HG03025 (cell line): ENCODE data around the gene FCER2.
"Not testable (repeated sequence)": the region's sequence is repeated elsewhere in the genome, so short reads cannot be mapped to it uniquely, and the experiment has no call there.

Experiments
- ATAC-seq: cut with Tn5 transposase; IDR thresholded peaks from one replicate; pipeline ENCODE4 v1.9.1; 2021; ENCODE audit warnings: mild to moderate bottlenecking, moderate library complexity; ENCODE audit not compliant: unreplicated experiment, low FRiP score

Gene FCER2, protein sequence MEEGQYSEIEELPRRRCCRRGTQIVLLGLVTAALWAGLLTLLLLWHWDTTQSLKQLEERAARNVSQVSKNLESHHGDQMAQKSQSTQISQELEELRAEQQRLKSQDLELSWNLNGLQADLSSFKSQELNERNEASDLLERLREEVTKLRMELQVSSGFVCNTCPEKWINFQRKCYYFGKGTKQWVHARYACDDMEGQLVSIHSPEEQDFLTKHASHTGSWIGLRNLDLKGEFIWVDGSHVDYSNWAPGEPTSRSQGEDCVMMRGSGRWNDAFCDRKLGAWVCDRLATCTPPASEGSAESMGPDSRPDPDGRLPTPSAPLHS

DNA sequence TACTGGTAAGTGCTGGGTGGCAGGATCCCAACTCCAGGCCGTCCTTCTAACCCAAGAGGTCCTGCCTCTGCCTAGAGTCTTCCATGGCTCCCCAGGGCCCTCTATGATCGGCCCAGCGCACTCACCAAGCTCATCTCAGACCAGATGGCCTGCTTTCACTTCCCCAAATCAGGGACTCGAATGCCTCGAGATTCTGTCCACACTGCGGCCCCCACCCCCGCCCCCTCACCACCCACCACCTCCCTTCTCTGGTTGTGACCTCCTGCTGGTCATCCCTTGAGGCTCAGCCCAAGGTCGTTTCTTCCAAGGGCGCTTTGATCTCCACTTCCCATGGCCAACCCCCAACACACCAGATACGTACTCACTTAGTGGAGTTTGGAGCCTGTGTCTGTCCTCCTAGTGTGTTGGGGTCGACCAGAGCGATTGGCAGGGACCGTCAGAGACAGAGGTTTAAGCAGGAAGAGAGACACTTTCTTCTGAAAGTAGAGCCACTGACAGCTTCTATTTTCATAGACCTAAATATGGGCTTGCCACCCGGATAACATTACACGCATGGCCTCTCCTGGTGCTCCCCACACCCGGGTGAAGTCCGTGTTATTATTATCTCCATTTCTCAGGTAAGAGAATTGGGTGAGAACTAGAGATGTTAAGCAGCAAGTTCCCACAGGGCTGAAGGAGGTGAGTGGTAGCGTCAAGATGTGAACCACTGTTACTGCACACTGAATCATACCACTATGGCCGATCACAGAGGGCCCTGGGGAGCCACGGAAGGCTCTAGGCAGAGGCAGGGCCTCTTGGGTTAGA lies at the start of gene FCER2:
Gene FCER2 (minus strand): TSS at position 478 of the 804 bp plus-strand sequence. CDS start 2,371 bp downstream, outside the sequence.
- ATAC-seq = peak; percentile 50

DNA sequence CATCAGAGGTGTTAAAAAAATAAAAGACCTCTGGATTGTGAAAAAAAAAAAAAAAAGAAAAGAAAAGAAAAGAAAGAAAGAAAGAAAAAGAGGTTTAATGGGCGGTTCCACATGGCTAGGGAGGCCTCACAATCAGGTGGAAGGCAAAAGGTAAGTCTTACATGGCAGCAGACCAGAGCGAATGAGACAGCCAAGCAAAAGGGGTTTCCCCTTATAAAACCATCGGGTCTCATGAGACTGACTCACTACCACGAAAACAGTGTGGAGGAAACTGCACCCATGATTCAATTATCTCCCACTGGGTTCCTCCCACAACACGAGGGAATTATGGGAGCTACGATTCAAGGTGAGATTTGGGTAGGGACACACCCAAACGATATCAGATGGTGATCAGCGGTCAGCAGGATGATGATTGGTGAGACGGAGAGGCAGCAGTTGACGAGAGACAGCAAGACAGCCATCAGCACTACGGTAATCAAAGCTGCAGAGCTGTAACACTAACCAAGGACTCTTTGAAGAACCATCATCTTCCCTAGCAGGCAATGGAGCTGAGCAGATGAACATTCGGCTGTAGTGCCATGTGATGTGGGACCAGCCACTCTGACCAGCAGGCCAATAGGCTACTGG lies 49.3 kb upstream of the FCER2 start:
- no peak for ATAC-seq

DNA sequence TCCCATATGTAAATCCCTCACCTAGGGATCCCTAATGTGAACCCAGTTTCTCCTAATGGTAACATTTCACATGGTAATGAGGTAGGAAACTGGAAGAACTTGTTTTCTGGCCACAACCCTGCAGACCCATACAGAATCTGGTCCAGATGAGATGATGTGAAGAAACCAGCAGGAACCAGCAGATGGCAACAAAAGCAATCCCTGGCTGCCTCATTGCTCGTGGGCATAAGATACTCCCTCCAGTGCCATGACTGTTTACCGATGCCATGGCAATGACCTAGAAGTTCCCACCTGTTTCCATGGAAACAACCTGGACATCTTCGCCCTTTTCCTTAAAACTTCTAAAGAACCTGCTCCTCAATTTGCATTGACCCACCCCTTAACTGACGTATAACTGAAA lies 46.8 kb upstream of the FCER2 start:
- no peak for ATAC-seq

DNA sequence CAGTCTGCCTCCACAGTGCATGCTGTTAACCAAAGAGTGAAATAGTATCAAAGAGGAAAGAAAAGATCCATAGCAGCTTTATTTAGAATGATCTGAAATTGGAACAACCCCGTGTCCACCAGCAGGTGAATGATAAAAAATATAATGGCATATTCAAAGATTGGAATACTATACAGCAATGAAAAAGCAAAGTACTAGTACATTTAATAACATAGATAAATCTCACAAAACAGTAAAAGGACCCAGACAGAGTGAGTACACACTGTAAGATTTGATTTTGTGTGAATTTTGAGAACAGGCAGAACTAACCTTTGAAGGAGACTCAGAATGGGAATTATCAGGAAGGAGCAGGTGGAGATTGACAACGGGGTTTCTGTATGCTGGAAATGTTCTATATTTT lies 46.2 kb upstream of the FCER2 start:
- no peak for ATAC-seq

DNA sequence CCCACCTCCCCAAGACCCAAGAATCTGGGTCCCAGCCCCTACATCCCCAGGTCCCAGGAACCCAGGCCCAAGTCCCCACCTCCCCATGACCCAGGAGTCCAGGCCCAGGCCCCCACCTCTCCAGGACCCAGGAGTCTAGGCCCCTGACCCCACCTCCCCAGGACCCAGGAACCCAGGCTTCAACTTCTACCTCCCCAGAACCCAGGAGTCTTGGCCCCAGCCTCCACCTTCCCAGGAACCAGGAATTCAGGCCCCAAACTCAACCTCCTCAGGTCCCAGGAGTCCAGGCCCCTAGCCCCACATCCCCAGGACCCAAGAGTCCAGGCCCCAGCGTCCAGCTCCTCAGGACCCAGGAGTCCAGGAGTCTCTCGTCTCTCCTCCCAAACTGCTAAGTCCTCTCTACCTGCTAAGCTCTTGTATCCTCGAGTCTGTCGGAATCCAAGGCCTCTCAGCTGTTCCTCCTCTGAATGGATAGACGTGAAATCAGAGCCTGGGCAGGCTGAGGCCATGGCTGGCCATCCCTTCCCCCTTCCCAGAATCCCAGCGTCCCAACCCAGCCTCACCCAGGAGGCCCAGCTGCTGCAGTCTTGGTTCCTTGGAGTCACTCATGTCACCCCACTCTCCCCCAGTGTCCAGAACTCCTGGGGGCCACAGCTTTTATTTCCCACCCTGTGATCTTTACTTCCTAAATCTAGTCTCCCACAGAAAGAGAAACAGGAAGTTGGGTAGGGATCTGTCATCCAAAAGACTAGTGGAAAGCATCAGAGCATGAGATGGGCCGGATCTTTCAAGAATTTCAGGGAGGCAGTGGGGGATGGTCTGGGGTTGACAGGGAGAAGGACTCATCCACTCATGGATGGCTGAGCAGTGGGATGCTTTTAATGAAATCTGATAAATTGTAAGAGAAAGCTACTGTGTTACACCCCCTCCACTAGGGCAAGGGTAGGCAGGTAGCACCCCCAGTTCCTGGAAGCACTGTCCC lies 45.3 kb upstream of the FCER2 start, which contains the start of gene CD209:
Gene CD209 (minus strand): TSS at position 632 of the 982 bp plus-strand sequence. CDS start 23 bp downstream, at position 609.
- ATAC-seq = no peak

DNA sequence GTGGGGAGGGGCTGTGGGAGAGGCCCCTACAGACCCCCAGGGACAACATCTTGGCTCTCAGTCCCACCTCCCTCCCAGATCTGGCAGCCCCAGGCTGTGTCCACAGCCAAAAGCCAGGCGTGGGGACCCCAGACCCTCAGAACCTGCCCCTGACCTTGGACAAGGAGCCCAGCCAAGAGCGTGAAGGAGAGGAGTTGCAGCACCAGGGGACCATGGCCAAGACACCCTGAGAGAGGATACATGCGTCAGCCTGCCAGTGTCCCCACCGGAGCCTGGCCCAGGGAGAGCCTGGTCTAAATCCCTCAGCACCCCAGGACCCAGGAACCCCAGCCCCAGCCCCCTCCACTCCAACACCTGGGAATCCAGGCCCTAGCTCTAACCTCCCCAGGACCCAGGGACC lies 44.4 kb upstream of the FCER2 start:
- not testable (repeated sequence) for ATAC-seq

DNA sequence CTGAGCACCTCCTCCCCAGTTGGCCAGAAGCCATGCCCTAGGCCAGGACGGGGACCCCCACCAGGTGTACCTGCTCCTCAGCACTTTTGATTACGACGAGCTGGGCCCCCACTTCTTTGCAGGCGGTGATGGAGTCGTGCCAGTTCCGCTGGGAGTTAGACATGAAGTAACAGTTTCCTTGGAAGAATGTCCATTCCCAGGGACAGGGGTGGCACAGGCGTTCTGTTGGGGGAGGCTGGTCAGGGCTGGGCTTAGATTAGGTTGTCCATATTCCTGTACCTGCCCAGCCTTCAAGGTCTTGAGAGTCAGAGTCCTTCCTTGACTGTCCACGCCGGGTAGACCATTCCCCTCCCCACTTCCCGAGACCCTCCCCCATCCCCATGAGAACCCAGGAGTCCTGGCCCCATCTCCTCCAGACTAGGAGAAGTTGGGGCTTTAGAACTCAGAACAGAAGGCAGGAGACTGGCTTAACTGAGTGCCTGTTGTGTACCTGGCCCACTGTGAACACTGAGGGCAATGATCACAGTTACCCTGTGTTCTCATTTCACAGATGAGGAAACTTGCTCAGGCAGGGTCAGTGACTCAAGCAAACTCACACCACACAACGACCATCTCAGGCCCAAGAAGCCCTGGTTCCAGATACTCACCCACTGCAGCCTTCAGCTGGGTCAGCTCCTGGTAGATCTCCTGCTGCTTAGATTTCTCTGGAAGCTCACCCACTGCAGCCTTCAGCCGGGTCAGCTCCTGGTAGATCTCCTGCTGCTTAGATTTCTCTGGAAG lies 43.1 kb upstream of the FCER2 start:
- ATAC-seq = no peak

DNA sequence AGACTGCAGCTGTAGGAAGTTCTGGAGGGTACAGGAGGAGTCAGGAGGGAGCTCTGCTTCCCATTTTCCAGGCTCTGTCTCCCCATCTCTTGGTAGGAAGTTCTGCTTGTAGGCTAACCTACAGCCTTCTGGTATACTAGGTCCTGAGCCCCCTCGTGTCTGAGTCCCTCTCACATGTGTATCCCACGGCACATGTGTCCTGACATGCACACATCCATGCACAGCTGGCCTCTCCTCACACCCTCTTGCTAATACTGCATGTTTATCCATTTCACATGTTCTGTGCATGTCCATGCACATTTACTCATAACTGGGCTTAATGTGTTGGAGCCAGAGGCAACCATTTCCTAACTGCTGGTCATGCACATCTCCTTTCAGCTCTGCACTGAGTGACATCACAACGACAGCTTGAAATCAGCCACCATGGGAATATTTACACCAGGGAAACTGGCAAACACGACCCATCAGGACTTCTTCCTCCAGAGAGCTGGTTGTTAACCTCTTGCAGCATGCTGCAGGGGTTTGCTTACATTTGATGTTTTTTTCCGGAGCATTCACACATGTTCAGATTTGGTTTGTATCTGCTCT lies 42.4 kb upstream of the FCER2 start:
- no peak for ATAC-seq

DNA sequence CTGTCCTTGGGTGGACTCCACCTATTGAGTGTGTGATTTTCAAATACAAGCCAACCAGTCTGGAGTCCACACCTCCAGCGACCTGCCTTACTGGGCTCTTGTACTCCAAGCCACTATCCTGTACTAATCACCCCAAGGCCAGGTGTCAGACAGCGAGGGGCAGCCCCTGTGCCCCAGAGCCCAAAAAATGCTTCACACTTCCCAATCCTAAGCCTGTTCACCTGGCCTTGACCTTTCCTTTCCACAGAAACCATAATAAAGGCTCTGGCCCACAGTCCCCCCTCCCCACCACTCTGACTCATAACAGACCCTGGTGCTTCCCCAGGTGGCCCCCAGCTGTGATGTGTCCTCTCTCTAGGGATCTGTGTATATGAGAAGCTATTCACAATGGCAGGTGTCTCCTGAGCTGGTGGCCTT lies 41.5 kb upstream of the FCER2 start:
- ATAC-seq = no peak

DNA sequence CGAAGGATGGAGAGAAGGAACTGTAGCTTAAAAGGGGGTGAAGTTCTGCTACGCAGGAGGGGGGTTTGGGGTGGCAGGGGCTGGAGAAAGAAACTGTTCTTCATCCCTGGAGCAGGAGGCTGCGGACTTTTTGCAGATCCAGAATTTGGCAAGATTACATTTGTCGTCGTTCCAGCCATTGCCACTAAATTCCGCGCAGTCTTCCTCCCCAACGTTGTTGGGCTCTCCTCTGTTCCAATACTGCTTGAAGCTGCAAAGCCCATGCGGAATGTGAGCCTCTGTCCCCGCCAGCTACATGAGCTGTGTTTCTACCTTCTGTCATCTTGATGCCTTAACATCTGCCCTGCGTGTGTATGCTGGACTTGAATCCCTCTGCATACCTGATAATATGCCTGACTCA lies 41.1 kb upstream of the FCER2 start:
- ATAC-seq = no peak

DNA sequence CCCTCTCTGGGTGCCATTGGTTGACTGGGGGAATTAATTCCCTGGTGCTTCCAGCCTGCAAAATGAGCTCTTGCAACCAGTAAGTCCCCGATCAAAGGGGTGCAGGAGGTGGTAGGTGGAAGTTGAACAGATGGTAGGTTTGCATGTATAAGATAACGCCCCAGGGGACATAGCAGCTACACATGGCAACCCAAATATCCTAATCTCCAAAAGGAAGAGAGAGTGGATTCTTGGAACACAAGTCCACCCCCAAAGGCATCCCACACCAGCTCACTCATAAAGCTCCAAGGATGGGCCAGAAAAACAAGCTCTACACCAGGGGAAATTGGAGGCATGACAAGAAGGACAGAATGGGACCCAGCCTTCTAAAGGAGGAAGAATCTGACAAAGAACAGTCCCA lies 40.6 kb upstream of the FCER2 start:
- no peak for ATAC-seq

DNA sequence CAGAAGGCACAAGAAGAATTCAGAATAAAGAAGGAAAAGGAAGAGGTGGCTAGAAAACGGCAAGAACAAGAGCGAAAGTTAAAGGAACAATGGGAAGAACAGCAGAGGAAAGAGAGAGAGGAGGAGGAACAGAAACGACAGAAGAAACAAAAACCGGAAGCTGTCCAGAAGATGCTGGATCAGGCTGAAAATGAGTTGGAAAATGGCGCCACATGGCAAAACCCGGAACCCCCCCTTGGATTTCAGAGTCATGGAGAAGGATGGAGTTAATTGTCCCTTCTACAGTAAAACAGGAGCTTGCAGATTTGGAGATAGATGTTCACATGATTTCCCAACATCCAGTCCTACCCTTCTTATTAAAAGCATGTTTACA lies 38.7 kb upstream of the FCER2 start:
- no peak for ATAC-seq

DNA sequence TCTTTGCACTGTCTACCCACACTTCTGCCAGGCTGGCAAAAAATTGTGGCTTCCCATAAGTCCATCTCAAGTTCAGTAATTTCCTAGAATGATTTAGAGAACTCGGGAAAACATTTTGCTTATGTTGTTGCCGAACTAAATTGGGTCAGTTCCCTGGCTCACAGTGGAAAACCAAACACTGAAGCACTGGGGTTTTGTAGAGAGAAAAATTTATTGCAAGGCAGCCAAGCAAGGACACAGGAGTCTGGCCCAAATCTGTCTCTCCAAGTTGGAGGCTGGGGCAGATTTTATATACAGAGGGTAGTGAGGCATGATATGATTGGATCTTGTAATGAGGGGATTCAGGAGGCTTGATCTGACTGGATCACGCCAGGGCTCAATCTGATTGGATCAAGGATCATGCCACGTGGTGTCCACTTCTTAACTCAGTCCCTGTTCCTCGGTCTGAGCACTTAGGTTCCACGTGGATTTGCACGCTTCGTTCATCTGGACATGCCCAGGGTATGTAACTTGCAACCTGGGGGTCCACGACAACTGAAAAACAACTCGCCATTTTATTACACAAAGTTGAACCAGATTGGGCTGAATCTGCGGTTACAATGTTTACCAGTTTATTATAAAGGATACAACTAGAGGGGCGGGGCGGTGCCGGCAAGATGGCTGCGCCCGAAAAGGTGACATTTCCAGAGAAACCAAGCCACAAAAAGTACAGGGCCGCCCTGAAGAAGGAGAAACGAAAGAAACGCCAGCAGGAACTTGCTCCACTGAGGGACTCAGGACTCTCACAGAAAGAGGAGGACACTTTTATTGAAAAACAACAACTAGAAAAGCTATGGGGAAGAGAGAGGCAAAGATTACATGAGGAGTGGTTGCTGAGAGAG lies 38.1 kb upstream of the FCER2 start:
- ATAC-seq = no peak

DNA sequence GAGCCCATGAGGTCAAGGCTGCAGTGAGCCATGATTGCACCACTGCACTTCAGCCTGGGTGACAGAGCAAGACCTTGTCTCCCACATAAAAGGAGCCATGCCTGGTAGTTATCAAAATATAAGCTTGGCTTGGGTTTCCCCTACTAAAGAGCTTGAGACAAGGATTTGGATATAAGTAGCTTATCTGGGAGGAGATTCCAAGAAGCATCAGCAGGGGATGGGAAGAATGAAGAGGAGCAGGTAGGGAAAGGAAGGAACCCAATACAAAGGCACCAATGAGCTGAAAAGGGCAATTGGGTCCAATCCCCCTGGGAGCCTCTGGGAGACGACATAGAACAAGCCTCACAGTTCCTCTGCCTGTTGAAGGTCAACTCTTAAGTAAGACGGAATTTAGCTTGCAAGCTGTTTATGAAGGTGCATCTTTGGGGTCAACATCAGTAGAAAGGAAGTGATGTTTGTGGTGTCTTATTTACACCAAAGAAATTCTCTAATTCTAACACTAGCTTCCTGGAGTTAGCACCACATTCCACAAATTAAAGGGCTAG lies 37.4 kb upstream of the FCER2 start:
- ATAC-seq = no peak

DNA sequence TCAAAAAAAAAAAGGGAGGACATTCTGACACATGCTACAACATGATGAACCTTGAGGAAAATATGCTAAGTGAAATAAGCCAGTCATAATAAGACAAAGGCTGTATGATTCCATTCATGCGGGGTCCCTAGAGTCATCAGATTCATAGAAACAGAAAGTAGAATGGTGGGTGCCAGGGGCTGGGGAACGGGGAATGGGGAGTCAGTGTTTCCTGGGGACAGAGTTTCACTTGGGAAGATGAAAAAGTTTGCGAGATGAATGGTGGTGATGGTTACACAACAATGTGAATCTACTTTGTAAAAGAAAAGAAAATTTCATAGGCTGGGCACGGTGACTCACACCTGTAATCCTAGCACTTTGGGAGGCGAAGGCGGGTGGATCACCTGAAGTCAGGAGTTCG lies 36.1 kb upstream of the FCER2 start:
- no peak for ATAC-seq

DNA sequence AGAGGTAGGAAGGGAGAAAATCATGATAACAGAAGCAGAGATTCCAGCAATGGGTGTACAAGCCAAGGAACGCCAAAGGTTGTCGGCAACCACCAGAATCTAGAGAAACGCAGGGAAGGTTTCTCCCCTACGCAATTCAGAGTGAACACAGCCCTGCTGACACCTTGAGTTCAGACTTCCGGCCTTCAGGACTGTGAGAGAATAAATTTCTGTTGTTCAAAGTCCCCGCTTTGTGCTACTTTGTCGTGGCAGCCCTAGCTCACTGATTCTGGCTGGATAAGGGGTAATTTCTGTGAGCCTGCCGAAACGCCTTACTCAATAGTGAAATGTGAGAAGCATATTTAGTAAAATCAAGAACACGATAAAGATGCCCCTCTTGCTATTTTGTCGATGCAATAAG lies 35.3 kb upstream of the FCER2 start:
- no peak for ATAC-seq

DNA sequence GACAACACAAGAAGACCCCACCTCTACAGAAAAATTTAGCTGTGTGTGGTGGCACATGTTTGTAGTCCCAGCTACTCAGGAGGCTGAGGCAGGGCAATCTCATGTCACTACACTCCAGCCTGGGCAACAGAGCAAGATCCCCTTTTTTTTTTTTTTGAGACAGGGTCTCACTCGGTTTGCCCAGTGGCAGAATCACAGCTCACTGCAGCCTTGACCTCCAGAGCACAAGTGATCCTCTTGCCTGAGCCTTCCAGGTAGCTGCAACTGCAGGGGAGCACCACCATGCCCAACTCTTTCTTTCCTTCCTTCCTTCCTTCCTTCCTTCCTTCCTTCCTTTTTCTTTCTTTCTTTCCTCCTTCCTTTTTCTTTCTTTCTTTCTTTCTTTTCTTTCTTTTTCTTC lies 34.2 kb upstream of the FCER2 start:
- ATAC-seq = no peak
